OCI-M1 (cell line): ENCODE measurements around the gene MB.

ENCODE experiments used
- DNase-seq: peaks from one replicate; lab custom pipeline; 2025; lab: John Stamatoyannopoulos, UW

Gene MB

DNA sequence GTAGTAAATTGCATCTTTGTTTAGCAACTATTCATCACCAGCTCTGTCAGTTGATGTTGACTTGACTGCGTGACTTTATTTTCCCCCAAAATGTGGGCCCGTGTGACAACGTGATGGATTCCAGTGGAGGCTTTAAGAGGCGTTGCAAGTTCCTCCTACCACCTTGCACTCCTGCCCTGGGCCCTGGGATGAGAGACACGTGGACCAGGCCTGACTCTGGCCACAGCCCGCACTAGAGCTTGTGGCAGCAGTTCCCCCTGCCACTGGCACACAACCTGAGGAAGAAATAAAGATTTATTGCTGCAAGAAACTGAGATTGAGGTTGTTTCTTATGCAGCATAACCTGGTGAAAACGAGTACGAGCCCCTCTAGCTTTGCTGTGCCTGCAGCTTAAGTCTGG lies 44.6 kb downstream of the MB start:
- DNase-seq, result no peak

DNA sequence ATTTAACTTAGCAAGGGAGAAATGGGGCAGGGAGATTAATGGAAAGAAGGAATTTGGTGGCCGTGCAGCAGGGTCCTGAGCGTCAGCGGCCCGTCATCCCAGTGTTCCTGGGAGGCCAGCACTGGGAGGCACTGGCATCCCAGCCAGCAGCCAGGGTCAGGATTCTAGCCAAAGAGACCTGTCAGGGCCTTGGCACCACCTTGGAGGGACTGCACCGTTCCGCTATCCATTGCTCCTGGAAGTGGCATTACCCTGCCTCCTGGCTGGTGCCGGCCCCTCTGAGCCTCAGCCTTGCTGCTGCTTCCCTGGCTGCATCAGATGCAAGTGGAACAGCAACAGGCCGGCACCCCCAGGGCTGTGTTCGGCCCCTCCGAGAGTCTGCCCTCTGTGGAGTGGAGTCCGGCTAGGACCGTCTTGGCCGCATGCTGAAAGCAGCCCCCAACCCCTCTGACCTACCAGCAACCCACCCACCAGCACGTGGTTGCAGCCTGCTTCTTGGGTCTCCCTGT lies 46.4 kb downstream of the MB start:
- no peak for DNase-seq

DNA sequence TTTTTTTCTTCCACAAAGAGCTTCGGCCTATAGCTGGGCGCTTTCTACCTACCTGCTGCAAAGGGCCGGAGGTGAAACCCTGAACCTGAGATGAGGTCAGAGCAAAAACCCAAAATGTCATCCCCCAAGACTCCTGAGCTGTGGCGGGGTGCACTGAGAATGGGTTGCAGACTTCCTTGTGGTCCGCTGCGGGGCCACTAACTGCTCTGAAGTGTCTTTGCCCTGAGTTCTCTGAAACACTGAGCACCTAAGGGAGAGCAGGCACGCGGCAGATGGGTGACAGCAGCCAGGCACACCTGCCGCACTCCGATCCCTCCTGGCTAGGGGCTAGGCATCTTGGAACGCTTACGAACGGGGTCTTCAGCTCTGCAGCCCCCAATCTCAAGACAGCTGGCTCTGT lies 47.2 kb downstream of the MB start:
- DNase-seq, result no peak

DNA sequence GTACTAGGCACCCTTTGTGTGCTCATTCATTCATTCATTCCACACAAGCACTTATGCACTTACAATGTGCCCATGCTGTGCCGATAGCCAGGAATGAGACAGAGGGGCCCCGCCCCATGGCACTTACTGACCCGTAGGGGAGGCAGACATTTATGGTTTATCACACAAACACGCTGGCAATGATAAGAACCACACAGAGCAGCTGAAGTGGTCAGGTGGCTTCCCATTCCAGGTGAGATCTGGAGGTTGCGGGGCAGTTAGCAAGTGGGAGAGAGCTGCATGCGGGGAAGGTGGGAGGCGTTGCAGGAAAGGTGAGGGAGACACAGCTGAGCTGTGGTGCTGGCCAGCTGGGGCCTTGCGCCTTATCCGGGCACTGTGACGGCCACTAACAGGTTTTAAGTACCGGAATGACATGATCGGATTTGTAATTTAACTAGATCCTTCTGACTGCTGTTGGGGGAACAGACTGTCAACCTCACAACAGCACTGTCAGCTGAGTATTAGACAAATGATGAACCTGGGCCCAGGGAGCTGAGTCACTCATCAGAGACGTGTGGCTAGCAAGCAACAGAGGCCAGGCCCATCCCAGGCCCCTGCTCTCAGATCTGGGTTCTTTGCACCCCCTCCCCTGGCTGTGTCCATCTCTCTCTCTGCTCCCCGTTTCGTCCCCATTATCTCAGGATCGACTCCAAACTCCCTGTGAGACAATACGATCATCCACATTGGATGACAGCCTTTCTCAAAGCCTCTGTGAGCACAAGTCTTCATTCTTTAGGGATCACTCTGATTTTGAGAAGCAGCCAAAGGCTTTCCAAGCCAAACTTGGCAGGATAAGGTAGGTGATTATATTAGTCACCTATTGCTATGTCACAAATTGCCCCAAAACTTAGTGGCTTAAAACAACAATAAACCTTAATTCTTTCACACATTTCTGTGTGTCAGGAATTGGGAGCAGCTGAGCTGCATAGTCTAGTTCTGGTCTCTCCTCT lies 48.1 kb downstream of the MB start:
- DNase-seq, result no peak

DNA sequence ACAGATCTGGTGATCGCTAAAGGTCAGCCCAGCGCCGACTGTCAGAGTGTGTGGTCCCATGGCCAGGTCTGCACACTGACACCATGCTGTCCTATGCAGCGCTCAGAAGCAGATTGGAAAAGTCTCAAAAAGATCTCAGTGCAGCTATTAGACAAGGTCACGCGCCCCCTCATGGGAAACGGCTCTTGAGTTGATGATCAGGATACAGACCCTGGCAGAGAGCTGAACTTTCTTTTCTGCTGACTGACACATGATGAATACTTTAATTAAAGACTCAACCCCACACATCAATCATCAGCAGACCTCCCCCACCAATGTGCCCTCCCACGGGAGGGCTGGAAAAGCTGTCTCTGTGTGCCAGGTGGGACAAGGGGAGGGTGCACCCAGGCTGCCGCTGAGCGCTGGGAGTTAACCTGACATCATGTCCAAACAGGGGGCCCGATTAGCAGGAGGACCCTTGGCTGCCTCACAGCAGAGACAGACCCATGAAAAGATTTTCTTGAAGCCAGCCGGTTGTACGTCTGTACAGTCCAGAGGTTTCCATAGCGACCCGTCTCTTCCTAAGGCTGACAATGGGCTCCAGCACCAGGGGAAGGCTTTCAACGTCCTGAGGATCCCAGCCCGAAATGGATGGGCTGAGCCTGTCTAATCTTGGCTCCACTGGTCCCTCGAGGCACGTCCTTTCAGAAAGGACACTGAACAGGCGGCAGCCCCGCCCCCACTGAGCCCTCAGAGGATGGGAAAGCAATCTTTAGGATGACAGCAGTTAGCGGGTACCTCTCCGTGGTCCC lies 49.6 kb downstream of the MB start:
- no peak for DNase-seq

DNA sequence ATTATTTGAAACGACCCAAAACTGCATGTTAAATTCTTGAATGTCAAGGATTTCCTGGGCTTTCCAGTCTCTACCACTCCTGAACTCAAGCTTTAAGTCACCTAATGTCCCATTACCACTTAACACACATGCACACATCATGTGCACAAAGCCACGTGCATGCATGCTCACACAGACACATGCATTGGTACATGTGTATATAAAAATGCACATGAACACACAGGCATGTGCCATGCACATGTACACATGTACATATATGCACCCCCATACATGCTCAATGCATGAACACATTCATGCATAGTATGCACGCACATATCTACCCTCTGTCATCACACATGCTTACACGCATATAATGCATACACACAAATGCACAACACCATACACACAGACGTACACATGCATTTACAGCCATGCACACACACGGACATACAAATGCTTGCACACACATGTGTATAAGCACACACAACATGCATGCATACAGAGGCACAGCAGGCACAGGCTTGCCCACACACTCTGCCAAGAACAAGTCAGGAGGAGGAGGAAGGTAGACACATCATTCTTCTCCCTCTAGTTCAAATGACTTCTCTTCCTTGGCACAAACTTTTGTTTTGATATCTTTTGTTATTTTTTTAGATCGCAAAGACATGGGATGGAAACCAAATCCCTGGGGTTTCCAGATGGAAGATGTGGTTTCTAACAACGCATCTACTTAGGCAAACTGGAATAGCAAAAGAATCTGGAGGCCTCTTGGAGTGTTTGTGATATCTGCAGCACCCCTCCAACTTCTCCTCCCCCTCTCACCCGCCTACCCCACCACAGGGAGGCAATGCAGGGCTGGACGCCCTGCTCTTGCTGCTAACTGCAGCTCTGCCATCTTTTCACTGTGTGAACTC lies 51.9 kb downstream of the MB start:
- no peak for DNase-seq

DNA sequence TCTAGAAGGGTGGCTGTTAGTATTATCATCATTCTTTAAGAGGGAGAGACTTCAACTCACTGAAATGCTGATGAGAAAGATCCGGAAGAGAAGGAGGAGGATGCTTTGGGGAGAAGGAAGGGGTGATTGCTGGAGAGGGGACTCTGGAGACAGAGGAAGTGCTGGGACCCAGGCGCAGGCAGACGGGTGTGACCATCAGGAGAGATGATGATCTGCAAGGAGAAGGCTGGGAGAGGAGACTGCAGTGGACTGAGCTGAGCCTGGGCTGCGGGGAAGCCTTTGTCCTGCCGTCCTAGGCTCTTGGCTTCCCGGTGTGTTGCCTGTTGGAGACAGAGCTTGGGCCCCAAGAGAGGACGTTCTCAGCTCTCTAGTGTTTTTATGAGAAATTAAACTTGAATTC lies 53.9 kb downstream of the MB start:
- no peak for DNase-seq

DNA sequence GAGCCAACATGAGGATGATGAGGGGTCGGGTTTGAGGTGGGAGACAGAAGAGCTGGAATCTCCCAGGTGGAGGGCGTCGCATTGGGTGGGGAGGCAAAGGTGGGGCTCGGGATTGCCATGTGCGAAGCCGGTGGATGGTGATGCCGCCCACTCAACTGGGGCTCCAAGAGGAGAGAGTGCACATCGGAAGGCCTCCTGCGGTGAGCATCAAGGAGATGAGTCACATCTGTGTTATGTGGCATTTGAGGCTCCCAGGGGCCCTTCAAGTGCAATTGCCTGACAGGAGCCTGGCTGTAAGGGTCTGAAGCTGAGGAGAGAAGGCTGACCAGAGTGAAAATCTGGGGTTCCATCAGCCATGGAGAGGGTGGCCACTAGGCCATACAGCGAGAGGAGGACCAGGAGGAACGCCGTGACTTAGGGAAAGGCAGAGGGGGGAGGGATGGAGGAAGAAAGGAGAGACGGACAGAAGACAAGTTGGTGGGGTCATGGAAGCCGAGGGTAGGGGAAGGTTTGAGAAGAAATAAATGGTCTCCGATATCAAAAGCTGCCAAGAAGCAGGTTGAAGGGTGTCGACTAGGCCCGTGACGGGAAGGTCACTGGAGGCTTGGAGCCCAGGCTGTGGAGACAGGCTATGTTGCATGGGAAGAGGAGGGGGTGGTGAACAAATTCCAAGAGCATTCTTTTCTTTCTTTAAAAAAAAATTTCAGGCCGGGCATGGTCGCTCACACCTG lies 55.2 kb downstream of the MB start:
- no peak for DNase-seq

DNA sequence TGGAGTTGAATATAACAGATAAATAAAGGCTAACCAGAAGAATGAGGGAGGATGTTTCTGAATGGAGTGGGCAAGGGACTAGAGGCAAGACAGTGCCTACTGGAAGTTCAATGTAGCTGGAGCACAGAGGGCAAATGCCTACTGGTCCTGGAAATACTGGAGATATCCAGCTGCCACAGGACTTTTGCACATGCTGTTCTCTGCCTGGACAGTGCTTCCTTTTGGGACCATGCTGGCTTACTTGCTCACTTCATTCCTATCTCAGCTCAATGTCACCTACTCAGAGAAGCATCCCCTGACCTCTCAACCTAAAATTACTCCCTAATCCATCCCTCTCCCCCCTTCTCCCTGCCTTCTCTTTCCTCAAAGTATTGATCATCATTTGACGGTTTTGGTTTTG lies 56.3 kb downstream of the MB start:
- no peak for DNase-seq

DNA sequence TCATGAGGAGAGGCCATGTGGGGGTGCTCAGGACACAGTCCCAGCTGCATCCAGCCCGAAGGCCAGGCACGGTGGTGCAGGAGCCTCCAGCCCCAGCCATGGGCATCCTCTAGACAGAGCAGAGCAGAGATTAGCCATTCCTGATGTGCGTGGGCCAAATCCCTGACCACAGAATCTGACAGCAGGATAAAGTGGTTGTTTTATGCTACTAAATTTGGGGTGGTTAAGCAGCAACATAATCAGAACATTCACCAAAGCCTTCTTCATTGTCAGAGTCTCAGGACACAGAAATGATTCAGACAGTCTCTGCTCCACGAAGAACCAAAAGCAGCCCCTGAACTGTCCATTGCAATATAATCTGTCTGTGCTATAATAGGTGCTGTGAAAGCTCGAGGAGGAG lies 56.8 kb downstream of the MB start:
- DNase-seq, result no peak

DNA sequence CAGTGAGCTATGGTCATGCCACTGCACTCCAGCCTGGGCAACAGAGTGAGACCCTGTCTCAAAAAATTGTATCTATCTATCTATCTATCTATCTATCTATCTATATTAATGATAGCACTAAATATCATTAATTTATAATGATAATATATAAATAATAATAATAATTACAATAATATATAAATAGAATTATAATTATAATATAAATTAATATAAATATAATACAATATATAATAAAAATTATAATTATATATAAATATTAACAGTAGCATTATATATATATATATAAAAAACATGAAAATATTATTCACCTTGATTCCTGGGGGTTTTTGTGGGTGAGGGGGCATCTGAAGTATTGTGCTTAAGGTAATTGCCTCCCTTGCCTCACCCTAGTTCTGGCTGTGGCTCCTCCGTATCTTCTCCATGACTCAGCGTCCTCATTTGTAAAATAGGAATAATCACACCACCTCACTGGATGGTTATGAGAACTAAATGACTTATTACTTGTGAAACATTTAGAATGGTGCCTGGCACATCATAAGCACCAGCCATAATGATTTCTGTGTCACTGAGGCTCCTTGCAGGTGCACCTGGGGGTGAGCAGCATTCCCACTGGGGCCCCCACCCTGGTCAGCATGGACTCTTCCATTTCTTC lies 57.6 kb downstream of the MB start:
- no peak for DNase-seq

DNA sequence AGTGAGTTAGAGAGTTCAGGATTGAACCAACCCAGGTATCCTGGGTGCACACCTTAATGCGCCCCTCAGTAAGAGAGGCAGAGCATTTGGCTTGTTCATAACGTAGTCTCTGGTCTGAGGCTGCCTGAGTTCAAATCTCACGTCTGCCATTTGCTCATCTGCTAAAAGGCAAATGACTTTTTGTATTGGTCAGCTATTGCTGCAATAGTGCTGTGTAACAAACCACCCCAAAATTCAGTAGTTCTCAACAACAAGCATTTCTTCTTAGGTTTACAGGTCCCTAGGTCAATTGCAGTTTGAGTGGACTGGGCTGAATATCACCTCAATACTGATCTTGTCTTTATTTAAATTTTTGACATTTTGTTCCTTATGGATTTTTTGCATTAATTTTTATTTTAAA lies 58.4 kb downstream of the MB start:
- no peak for DNase-seq

DNA sequence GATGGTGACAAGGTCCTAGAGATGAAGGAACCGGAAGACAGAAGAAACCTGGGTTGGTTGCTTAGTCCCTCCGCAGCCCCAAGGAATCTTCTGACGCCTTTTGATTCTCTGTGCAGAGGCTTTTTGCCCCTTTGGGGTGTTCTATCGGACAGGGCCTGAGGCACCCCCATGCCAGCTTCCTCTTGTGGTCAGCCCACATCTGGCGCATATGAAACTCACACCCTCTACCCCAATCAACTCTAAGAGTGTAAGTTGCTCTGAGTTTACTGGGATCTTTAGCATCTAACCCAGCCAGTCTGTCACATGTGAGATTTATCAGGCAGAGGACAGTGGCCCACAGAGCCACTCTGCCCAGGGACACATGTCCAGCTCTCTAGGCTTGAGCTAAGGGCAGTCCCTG lies 59.1 kb downstream of the MB start:
- DNase-seq, result peak; percentile 10
